Measurements from ENCODE around the gene NFILZ. TPM values are rescaled to one million over a fixed set of nuclear protein-coding genes. Genes with fewer than 3 reads are reported as not detected.

NFILZ gene
- polyA plus RNA-seq, 3 donors, result not detected

Other genes starting within 250 kb of the NFILZ start
- 100 to 1,000 TPM; 161 to 180 (median 175) TPM for gene RAB11B, start 240.3 kb upstream of the NFILZ start, polyA plus RNA-seq (ENCODE audit: insufficient read length in 3 of 3)
- gene MARCHF2, start 217.3 kb upstream of the NFILZ start, polyA plus RNA-seq (ENCODE audit: insufficient read length in 3 of 3), result 10 to 100 TPM; 16.4 to 19.3 (median 16.6) TPM
- gene HNRNPM, start 185.7 kb upstream of the NFILZ start, polyA plus RNA-seq (ENCODE audit: insufficient read length in 3 of 3), result 100 to 1,000 TPM; 348 to 405 (median 377) TPM
- gene PRAM1, start 128.0 kb upstream of the NFILZ start, polyA plus RNA-seq (ENCODE audit: insufficient read length in 3 of 3), result 1 to 10 TPM; 1.0 to 3.1 (median 2.7) TPM
- gene ZNF414, start 116.5 kb upstream of the NFILZ start, polyA plus RNA-seq (ENCODE audit: insufficient read length in 3 of 3), result 10 to 100 TPM; 25.4 to 28.6 (median 26.9) TPM
- gene MYO1F, start 53.2 kb upstream of the NFILZ start, polyA plus RNA-seq (ENCODE audit: insufficient read length in 3 of 3), result 10 to 100 TPM in 2 of 3 donors, 1 to 10 TPM in 1; 5.7 to 12.7 (median 12.0) TPM
- 10 to 100 TPM; 38.5 to 53.8 (median 39.1) TPM for gene ADAMTS10, start 19.9 kb upstream of the NFILZ start, polyA plus RNA-seq (ENCODE audit: insufficient read length in 3 of 3)
- not detected for gene ACTL9, start 68.2 kb downstream of the NFILZ start, polyA plus RNA-seq (ENCODE audit: insufficient read length in 3 of 3)
- gene OR2Z1, start 91.0 kb downstream of the NFILZ start, polyA plus RNA-seq (ENCODE audit: insufficient read length in 3 of 3), result not detected
- 10 to 100 TPM; 39.4 to 48.3 (median 46.9) TPM for gene ZNF558, start 201.7 kb downstream of the NFILZ start, polyA plus RNA-seq (ENCODE audit: insufficient read length in 3 of 3)
- gene MBD3L1, start 201.7 kb downstream of the NFILZ start, polyA plus RNA-seq (ENCODE audit: insufficient read length in 3 of 3), result not detected